Retinal pigment epithelial cell (primary cell): Measurements from ENCODE around the gene NPHS2.
A peak's percentile ranks its signal among the peaks of the same experiment; 100 is the strongest.

ENCODE experiments used
- DNase-seq: peaks from one replicate; pipeline ENCODE4 v3.0.0-alpha.2; 2010; ENCODE audit warnings: low read depth
- H3K4me3 ChIP-seq: 2 replicates; pipeline ENCODE4 v1.5.1; 2011; ENCODE audit warnings: mild to moderate bottlenecking, low read length, control low read depth, moderate library complexity
- TF ChIP-seq, protein P1 (sequence below): conservative IDR thresholded peaks from 2 replicates; pipeline ENCODE4 v1.5.1; 2011; ENCODE audit warnings: low read depth, low read length, control low read depth, inconsistent platforms

NPHS2 gene

DNA sequence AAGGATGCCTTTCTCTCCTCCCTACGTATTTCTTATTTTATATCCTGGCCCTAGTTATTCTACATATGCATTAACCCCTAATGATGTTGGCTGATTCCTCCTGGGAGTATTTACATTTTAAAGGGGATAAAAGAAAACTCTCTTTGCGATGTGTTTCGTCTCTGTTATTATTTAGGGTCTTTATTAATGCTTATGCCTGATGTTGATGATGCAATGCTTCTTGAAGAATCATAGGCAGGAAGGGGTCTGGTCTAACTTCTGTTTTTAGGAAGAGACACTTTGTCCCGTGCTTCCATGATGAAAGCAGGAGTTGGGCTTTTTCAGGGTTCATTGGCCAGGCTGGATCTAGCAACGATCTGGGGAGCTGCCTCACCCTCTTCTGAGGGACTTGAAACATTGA, 761 bp upstream of the NPHS2 start:
- TF ChIP-seq, protein P1, sequence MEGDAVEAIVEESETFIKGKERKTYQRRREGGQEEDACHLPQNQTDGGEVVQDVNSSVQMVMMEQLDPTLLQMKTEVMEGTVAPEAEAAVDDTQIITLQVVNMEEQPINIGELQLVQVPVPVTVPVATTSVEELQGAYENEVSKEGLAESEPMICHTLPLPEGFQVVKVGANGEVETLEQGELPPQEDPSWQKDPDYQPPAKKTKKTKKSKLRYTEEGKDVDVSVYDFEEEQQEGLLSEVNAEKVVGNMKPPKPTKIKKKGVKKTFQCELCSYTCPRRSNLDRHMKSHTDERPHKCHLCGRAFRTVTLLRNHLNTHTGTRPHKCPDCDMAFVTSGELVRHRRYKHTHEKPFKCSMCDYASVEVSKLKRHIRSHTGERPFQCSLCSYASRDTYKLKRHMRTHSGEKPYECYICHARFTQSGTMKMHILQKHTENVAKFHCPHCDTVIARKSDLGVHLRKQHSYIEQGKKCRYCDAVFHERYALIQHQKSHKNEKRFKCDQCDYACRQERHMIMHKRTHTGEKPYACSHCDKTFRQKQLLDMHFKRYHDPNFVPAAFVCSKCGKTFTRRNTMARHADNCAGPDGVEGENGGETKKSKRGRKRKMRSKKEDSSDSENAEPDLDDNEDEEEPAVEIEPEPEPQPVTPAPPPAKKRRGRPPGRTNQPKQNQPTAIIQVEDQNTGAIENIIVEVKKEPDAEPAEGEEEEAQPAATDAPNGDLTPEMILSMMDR, result no peak
- no peak for DNase-seq

DNA sequence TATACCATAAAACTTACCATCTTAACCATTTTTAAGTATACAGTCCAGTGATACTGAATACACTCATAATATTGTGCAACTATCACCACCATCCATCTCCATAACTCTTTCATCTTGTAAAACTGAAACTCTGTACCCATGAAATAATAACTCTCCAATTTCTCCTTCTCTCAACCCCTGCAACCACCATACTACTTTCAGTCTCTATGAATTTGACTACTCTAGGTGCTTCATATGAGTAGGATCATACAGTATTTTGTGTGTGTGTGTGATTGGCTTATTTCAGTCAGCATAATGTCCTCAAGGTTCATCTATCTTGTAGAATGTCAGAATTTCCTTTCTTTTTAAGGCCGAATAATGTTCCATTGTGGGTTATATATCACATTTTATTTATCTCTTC, 17.7 kb downstream of the NPHS2 start:
- no peak for DNase-seq
- TF ChIP-seq, protein P1, result no peak
- no peak overlapping the region for H3K4me3 ChIP-seq

More for the DNA sequence above, 761 bp upstream of the NPHS2 start:
- H3K4me3 ChIP-seq, result no peak overlapping the region

DNA sequence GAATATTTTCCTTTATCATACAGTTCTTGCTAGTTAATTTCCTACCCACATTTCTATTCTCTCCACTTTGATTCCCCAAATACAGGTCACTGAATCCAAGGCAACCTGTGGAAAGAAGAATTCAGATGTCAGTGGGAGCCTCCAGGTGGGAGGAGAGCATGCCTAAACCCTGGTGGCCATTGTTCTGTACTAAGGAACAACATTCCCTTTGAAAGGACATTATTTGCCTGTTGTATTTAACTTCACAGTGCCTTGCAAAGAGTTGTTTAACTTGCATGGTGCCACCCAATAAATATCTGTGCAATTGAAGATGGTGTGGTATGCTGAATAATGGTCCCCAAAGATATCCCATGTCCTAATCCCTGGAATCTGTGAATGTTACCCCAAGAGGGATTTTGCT, 21.3 kb downstream of the NPHS2 start:
- no peak overlapping the region for H3K4me3 ChIP-seq
- TF ChIP-seq, protein P1, result no peak

DNA sequence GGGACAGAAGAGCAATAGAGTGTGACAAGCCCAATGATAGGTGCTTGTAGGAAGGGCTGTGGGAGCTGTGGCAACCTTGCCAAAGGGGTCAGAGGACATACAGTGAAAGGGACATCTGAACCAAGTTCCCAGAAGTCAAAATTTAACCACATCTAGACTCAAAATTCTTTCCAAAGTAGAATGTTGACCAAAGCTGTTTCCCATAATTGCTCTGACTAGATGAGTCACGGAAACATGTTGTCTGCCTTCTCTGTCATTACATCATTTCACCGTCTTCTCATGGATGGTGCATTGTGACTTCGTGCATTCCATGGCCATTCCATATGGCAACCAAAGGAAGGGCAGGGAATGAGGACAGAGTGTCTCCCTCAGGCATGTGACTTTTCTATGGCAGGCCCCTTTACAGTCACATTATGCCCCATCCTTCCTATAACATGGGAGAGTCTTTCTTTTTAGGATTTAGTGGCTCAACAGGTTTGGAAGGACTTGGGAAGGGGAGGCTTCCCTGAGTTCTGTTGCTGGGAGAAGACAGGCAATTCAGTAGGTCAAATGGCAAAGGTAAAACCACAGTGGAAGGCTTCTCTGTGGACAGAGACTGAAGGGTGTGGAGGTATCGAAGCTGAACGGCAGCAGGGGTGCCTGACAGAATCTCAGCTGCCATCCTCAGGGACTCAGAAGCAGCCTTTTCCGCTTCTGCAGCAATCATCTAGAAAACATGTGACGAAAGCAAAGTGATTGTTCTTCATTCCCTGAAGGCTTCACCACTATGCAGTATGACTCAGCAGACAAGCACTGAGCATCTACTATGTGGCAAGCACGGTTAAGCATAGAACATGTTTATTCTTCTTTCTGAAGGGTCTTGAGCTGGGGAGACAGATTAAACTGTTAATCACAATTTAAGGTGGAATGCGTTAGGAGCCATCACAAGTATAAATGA, 24.7 kb downstream of the NPHS2 start:
- H3K4me3 ChIP-seq, result no peak overlapping the region
- DNase-seq, result peak; percentile 26
- TF ChIP-seq, protein P1, result no peak

More for the DNA sequence above, 21.3 kb downstream of the NPHS2 start:
- no peak for DNase-seq

DNA sequence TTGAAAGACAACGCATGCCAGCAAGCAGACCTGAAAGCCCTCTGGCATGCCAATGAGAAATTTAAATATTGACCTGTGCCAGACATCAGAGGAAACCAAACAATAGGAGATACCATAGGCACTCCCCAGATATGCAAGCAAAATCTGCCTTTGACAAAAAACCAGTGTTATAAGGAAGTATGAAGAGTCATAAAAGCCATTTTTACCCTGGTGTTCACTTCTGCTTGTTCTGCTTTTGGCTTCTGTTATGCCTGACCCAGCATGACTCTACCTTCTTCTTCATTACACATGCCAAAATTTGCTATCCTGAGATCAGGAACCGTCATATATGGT, 26.4 kb downstream of the NPHS2 start:
- H3K4me3 ChIP-seq, result no peak overlapping the region
- TF ChIP-seq, protein P1, result no peak
- no peak for DNase-seq

DNA sequence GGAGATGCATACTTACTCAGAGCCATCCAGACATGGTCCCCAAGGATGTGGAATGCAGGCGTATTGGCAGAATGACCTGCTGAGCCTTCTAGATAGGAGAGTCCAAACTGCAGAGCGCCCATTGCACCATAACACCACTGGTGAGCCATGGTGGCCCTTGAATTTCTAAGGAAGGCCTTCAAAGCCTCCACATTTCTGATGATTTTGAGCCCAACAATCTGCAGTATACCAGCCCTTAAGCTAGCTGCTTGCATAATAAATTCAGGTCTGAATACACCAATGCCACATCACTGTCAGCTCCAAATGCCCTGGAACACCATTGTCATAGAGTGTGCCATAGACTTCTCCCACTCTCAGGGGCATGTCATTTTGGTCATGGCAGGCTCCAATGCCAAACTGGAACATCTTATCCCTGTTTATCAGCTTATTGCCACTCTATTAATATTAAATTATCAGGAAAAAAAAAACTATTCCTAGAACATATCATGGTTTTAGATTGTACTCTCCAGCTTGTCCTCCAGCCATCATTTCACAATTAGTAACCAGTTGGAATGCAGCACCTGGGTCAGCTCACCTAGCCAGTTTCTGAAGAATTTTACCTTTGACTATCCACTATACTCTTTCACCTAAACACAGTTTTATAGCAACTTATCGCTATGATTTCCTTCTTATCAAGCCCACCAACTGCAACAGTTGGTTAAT, 26.9 kb downstream of the NPHS2 start:
- TF ChIP-seq, protein P1, result no peak
- no peak overlapping the region for H3K4me3 ChIP-seq

More for the DNA sequence above, 26.9 kb downstream of the NPHS2 start:
- no peak for DNase-seq
